Measurements from ENCODE around the gene LPAR1.
"Not testable (repeated sequence)": the region's sequence is repeated elsewhere in the genome, so short reads cannot be mapped to it uniquely, and the experiment has no call there.

LPAR1 gene, protein sequence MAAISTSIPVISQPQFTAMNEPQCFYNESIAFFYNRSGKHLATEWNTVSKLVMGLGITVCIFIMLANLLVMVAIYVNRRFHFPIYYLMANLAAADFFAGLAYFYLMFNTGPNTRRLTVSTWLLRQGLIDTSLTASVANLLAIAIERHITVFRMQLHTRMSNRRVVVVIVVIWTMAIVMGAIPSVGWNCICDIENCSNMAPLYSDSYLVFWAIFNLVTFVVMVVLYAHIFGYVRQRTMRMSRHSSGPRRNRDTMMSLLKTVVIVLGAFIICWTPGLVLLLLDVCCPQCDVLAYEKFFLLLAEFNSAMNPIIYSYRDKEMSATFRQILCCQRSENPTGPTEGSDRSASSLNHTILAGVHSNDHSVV

DNA sequence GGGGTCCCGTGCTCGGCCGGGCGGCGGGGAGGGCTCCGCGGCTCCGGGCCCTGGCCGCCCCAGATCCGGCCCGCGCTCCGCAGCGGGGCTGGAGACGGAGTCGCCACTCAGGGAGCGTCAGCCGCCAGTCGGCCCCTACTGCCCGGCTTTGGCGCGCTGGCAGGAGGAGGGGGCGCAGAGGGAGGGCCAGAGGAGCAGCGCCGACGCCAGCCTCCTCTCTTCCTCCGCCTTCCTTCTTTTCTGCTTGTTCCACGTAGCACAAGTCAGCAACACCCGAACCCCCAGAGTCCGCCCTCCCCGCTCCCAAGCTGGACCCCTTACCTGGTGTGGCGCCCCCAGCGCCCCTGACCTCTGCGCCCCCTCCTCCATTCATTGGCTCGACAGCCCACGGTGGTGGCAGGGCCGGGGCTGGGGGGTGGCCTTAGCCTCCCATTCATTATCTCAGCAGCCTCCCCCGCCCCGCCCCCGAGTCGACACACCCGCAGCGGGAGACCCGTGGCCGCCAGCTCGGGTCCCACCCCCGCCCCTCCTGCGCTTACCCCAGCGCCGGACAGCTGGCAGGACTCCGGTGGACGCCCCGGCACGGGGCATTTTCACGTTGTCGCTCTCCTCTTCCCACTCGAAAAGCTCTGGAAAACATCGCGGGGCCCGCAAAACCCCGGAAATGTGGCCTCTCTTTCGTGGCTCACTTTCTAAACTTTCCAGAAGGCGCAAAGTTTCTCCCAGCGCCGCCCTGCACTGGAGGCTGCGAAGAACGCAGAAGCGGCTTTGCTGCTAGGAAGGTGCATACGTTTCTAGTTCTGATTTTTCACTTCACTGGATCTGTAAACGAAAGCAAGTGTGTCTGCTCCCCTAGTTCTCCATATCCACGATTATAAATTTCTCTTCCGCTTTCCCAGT is at the start of gene LPAR1:
Gene LPAR1 (minus strand): TSS at position 140 of the 900 bp plus-strand sequence. CDS start 66,353 bp downstream, outside the sequence.
- peak in 1 of 2 experiments; percentile 45 for DNase-seq

DNA sequence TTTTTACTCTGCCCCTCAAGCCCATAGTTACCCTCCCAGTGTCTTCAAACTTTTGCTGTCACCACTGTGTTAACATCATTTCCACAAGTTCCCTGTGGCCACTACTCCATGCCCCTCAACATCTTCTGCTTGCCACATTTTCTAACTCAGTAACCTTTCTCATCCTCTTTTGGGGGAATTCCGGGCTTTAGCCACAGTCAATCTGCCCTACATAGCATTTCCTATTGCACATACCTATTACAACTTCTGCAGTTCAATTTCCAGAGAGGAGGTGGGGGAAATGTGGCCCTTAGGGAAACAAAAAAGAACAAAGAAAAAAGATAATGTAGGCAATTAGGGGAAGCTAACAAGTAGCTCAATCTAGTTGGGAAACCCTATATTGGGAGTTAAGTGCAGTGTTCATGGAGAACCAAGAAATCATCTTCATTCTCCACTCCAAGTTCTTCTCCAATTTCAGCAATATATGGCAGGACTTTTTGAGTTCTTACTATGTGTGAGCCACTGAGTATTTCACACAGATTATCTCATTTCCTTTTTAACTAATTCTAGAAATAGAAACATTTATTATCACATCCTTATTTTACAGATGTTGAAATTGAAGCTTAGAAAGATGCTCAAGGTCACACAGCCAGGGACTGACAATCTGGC is 40.2 kb upstream of the LPAR1 start:
- DNase-seq = no peak

- DNase-seq = no peak
Measured at GRCh38 chr9:111076519-111076918, 38.2 kb upstream of the LPAR1 start.

- DNase-seq = no peak
Measured at GRCh38 chr9:111076042-111076441, 37.8 kb upstream of the LPAR1 start.

DNA sequence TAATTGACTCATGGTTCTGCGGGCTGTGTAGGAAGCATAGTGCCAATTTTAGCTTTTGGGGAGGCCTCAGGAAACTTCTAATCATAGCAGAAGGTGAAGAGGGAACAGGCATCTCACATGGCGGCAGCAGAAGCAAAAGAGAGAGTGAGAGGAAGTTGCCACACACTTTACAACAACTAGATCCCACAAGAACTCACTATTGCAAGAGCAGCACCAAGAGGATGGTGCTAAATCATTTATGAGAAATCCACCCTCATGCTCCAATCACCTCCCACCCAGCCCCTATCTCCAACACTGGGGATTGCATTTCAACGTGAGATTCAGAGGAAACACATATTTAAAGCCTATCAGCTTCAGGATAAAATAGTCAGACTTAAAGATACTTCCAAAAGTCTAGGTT is 36.1 kb upstream of the LPAR1 start:
- peak in 1 of 2 experiments; percentile 4 for DNase-seq

- DNase-seq = no peak
Measured at GRCh38 chr9:111069183-111069582, 30.9 kb upstream of the LPAR1 start.

- no peak for DNase-seq
Measured at GRCh38 chr9:111068771-111069170, 30.5 kb upstream of the LPAR1 start.

DNA sequence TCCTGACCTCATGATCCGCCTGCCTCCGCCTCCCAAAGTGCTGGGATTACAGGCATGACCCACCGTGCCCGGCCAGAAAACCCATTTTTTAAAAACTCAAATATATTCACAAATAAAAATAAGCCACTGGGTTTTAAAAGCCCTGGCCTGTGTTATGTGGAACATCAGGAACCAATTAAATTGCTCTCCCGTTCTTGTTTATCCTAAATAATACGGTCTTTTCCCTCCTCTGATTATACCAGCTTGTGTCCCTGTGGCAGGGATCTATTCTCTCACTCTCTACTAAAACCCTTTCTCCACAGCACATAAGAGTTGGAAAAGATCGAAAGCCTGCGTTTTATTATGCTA is 30.1 kb upstream of the LPAR1 start:
- DNase-seq = no peak

DNA sequence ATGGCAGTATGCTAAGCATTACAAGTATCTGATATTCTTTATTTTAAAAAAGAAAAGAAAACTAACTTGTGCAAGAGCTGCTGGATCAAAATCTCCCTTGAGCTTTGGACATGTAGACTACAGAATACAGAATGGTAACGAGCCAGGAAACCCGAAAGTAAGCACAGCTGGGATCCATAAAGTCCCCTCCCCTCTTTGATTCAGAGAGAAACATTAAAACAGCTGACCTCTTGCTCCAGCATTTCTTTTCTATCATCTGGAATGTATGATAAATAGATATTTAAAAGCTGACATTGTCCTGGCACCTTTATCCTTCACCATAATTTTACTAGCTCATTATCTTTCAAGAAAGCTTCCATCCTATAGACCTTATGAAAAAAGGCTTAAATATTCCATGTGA is 28.2 kb upstream of the LPAR1 start:
- no peak for DNase-seq

- no peak for DNase-seq
Measured at GRCh38 chr9:111065414-111065813, 27.1 kb upstream of the LPAR1 start.

- no peak for DNase-seq
Measured at GRCh38 chr9:111064160-111064837, 26.0 kb upstream of the LPAR1 start.

DNA sequence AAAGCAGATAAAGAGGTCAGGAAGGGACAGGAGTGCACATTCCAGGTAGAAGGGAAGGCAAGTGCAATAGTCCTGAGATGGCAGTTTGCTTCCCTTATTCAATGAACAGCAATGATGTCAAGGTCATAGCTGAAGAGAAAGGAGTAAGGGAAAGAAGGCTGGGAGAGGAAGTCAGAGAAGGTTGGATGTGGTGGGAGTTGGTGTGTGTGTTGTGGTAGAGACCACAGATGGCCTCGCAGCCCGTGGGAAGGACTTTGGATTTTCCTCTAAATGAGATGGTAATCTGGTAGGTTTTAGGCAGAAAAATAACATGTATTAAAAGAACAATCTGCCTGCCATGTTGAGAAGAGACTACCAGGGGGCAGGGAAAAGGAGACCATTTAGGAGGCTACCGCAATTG is 25.1 kb upstream of the LPAR1 start:
- no peak for DNase-seq

DNA sequence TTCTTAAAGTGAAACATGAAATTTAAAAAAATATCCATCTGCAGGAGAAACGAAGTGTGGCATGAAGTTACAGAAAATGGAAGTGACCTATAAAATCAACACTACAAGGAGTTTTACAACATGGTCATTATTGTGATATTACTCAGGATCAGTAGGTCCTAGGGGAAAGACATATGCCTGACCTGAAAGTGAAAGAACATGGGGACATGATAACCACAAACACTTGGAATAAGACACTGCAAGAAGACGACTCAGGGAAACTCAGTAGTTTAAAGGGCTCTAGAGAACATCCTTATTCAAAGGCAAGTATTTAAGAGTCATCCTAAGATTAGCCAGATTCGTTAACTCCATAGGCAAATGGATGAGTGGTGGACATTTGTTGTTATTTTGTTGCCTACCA is 19.9 kb upstream of the LPAR1 start:
- DNase-seq = no peak

DNA sequence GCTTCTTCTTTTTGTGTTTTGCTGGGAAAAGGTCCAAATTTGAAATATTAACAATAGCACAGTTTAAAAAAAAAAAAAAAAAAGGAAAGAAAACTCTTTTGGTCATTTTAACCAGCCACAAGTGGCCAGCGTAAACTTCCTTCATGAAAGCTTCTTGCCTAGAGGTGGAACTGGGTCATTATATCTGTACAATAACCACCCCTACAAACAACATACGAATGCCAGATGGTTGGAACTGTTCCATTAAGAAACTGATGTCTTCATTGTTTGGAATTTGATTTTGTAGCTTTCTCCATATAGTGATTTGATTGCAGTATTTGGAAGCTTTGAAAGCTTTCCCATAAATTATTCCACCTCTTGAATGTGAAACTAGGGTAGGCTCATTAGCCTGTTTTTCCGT is 18.3 kb upstream of the LPAR1 start:
- DNase-seq = no peak

GRCh38 chr9:111052791-111053190 is 14.5 kb upstream of the LPAR1 start:
- DNase-seq = no peak

GRCh38 chr9:111051400-111051799 is 13.1 kb upstream of the LPAR1 start:
- DNase-seq = peak in 1 of 2 experiments; percentile 22

- DNase-seq = no peak
Measured at GRCh38 chr9:111050819-111051218, 12.5 kb upstream of the LPAR1 start.

DNA sequence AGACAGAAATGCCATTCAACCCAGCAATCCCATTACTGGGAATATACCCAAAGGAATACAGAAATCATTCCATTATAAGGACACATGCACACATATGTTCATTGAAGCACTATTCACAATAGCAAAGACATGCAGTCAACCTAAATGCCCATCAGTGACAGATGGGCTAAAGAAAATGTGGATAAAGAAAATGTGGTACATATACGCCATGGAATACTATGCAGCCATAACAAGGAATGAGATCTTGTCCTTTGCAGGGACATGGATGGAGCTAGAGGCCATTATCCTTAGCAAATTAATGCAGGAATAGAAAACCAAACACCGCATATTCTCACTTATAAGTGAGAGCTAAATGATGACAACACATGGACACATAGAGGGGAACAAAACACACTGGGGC is 9.0 kb upstream of the LPAR1 start:
- DNase-seq = not testable (repeated sequence)

DNA sequence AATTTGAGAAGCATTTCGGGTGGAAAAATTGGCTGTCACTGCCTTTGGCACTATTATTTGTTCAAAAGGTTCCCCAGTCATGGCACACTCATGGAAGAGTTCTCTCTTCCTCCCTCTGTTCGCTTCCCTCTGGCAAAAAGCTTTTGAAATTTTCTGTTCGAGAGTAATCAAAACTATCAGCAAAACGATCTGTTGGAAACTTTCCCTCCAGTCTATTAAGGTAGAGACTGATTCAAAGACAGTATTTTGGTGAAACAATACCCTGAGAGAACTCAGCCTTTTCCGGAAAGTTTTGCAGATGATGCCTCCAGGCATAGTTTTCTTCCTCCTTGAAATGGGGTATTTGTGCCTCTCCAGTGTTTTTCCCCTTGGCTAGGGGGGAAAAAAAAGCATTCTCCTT is 3.6 kb upstream of the LPAR1 start:
- no peak for DNase-seq

- no peak for DNase-seq
Measured at GRCh38 chr9:111040494-111040893, 2.2 kb upstream of the LPAR1 start.

GRCh38 chr9:111039231-111039906 is 1.1 kb upstream of the LPAR1 start:
- no peak for DNase-seq

GRCh38 chr9:111037708-111038330 is 451 bp downstream of the LPAR1 start:
- DNase-seq = peak; percentile 35 to 60
